Mucosa of rectum (tissue), 2 donors: ENCODE measurements around the gene CRKL.

Experiments used
- H3K27ac ChIP-seq, 2 donors: one replicate each; pipeline ENCODE4 v1.7.0; 2013; ENCODE audit warnings: inconsistent platforms in 2 of 2, low read depth in 2 of 2, low read length in 2 of 2
- H3K27me3 ChIP-seq, 2 donors: one replicate each; pipeline ENCODE4 v1.7.0; 2013; ENCODE audit warnings: low read length in 2 of 2; ENCODE audit not compliant: control insufficient read depth in 2 of 2, insufficient read depth in 2 of 2
- H3K36me3 ChIP-seq, 2 donors: one replicate each; pipeline ENCODE4 v1.7.0; 2013; ENCODE audit warnings: low read length in 2 of 2; ENCODE audit not compliant: control insufficient read depth in 2 of 2, insufficient read depth in 2 of 2
- H3K4me1 ChIP-seq, 2 donors: one replicate each; pipeline ENCODE4 v1.7.0; 2013; ENCODE audit warnings: low read length in 2 of 2, mild to moderate bottlenecking in 1 of 2; ENCODE audit not compliant: control insufficient read depth in 2 of 2, insufficient read depth in 2 of 2
- H3K4me3 ChIP-seq, 2 donors: one replicate each; pipeline ENCODE4 v1.7.0; 2013; ENCODE audit warnings: low read length in 2 of 2
- H3K9ac ChIP-seq, 2 donors: one replicate each; pipeline ENCODE4 v1.7.0; 2013; ENCODE audit warnings: low read length in 2 of 2, low read depth in 1 of 2, mild to moderate bottlenecking in 1 of 2
- H3K9me3 ChIP-seq, 2 donors: one replicate each; pipeline ENCODE4 v1.7.0; 2013; ENCODE audit warnings: low read length in 2 of 2; ENCODE audit not compliant: control insufficient read depth in 2 of 2
- donor health status: healthy.
- donor health status: Normal muscosa, but diverticular disease.

Gene CRKL

GRCh38 chr22:20991252-20992055, 74.2 kb downstream of the CRKL start:
- Histone ChIP-seq H3K4me1 (no peaks in the 10 kb centered on the region), H3K9me3 (no peaks in the 10 kb centered on the region), H3K36me3 (peaks cover 21 to 26% of the 10 kb centered on the region in 2 donors), H3K27me3 (no peaks in the 10 kb centered on the region), H3K9ac (no peak overlapping the region), H3K4me3 (no peak overlapping the region), H3K27ac (no peak overlapping the region)

GRCh38 chr22:20992056-20992442, 74.8 kb downstream of the CRKL start:
- no peaks in the 10 kb centered on the region for H3K27me3 ChIP-seq
- H3K9me3 ChIP-seq: no peaks in the 10 kb centered on the region
- H3K4me3 ChIP-seq: no peak overlapping the region
- H3K36me3 ChIP-seq: peaks cover 21 to 30% of the 10 kb centered on the region in 2 donors
- H3K27ac ChIP-seq: no peak overlapping the region
- no peak overlapping the region for H3K9ac ChIP-seq
- H3K4me1 ChIP-seq: no peaks in the 10 kb centered on the region

GRCh38 chr22:20992456-20993303, 75.5 kb downstream of the CRKL start:
- Histone ChIP-seq H3K9ac (no peak overlapping the region), H3K36me3 (peaks cover 21 to 34% of the 10 kb centered on the region in 2 donors), H3K9me3 (no peaks in the 10 kb centered on the region), H3K4me1 (no peaks in the 10 kb centered on the region), H3K27me3 (no peaks in the 10 kb centered on the region), H3K27ac (no peak overlapping the region), H3K4me3 (no peak overlapping the region)

DNA sequence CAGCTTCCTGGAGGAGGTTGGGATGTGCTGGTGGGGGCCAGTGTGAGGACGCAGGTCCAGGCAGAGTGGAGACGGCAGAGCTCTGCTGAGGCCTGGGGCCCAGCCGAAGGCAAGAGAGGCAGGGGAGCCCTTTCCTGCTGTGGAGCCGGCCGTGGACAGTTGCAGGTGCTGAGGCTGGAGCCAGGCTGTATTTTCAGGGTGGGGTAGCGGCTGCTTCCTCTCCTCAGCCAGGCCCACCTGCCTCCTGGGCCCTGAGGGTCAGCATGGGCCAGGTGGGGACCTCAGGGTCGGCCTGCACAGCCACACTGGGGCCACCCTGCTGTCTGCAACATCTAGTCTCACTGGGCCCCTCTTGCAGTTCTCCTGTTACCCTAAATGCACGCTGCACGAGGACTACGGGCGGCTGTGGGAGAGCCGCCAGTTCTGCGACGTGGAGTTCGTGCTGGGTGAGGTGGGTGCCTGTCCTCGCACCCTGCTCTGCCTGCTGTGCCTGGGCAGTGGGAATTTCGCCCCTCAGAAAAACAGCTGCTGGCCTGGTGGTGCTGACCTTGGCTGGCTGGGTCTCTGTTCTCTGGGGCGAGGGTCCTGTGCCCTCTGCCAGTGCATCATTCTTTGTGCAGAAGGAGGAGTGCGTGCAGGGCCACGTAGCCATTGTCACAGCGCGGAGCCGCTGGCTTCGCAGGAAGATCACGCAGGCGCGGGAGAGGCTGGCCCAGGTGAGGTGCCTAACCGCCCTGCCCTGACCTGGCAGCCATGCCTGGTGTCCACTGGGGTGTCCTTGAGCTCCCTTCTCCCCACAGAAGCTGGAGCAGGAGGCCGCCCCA, 76.3 kb downstream of the CRKL start:
- Histone ChIP-seq H3K27me3 (no peaks in the 10 kb centered on the region), H3K4me3 (no peak overlapping the region), H3K4me1 (no peaks in the 10 kb centered on the region), H3K9me3 (no peaks in the 10 kb centered on the region), H3K27ac (no peak overlapping the region), H3K9ac (no peak overlapping the region), H3K36me3 (peaks cover 18 to 34% of the 10 kb centered on the region in 2 donors)

DNA sequence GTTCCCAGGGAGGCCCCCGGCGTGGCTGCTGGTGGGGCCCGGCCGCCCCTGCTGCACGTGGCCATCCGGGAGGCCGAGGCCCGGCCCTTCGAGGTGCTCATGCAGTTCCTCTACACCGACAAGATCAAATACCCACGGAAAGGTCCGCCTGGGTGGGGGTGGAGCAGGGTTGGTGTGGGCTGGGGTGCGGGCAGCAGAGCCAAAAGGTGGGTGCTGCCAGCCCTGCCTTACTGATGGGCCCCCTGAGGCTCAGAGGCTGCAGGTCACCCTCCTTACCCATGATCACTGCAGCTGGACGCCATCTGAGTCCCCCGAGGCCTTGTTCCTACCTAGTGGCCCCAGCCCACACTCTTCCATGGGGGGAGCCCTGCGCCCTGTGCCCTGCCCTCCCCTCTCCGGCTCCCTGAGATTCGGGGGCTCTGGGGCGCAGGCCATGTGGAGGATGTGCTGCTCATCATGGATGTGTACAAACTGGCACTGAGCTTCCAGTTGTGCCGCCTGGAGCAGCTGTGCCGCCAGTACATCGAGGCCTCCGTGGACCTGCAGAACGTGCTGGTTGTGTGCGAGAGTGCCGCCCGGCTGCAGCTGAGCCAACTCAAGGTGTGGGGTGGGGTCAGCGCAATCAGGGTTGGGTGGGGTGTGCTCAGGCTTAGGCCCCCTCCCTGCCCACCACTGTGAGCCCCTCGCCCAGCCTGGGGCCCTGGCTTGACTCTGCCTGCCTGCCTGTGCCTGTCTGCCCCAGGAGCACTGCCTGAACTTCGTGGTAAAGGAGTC, 77.1 kb downstream of the CRKL start:
- H3K36me3 ChIP-seq: peaks cover 22 to 37% of the 10 kb centered on the region in 2 donors
- H3K4me1 ChIP-seq: no peaks in the 10 kb centered on the region
- H3K9me3 ChIP-seq: no peaks in the 10 kb centered on the region
- H3K4me3 ChIP-seq: no peak overlapping the region
- H3K9ac ChIP-seq: no peak overlapping the region
- no peaks in the 10 kb centered on the region for H3K27me3 ChIP-seq
- no peak overlapping the region for H3K27ac ChIP-seq

- H3K4me1 ChIP-seq: no peaks in the 10 kb centered on the region
- no peak overlapping the region for H3K4me3 ChIP-seq
- H3K27ac ChIP-seq: no peak overlapping the region
- H3K36me3 ChIP-seq: peaks cover 23 to 41% of the 10 kb centered on the region in 2 donors
- no peak overlapping the region for H3K9ac ChIP-seq
- H3K27me3 ChIP-seq: no peaks in the 10 kb centered on the region
- H3K9me3 ChIP-seq: no peaks in the 10 kb centered on the region
Measured at GRCh38 chr22:20994902-20995241, 77.7 kb downstream of the CRKL start.

DNA sequence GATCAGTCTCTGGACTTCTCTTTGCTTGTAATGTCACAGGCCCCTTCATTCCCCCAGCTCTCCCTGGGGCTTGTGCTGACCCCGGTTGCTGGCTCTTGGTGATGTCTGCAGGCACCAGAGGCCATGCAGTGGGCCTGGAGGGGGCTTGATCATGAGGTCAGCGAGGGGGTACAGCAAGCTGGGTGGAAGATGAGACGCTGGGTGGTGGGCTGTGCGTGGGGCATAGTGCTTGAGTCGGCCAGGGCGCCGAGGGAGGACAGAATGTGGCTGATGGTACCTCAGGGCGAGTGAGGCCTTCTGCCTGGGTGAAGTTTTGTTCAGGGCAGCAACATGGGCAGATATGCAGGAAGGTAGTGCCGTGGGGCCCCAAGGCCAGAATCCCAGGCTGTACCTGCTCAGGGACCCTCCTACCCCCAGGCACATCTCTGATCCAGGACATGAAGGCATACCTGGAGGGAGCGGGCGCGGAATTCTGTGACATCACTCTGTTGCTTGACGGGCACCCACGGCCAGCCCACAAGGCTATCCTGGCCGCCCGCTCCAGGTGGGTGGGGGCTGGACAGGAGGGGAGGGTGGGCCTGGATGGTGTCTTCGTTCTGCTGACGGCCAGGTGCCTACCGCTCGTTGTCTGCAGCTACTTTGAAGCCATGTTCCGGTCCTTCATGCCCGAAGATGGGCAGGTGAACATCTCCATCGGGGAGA, 78.3 kb downstream of the CRKL start:
- peaks cover 4% of the 10 kb centered on the region in 2 donors for H3K4me1 ChIP-seq
- no peak overlapping the region for H3K27ac ChIP-seq
- H3K27me3 ChIP-seq: no peaks in the 10 kb centered on the region
- peaks cover 23 to 43% of the 10 kb centered on the region in 2 donors for H3K36me3 ChIP-seq
- no peaks in the 10 kb centered on the region for H3K9me3 ChIP-seq
- no peak overlapping the region for H3K4me3 ChIP-seq
- no peak overlapping the region for H3K9ac ChIP-seq

DNA sequence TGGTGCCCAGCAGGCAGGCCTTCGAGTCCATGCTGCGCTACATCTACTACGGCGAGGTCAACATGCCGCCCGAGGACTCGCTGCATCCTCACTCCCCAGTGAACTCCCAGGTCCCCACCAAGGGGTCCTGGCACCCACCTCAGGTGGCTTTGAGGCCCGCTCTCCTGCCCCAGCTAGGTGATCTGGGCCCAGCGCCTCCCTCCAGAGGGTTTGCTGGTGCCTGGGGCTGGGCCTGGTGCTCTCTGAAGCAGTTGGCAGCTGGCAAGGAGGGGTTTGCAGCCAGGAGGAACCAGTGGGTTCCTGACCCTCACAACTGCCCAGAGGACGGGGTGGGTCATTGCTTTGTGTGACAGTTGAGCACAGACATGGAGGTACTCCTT, 78.8 kb downstream of the CRKL start:
- Histone ChIP-seq H3K9me3 (no peaks in the 10 kb centered on the region), H3K4me3 (no peak overlapping the region), H3K27ac (no peak overlapping the region), H3K9ac (no peak overlapping the region), H3K36me3 (peaks cover 23 to 42% of the 10 kb centered on the region in 2 donors), H3K27me3 (no peaks in the 10 kb centered on the region), H3K4me1 (peaks cover 9 to 10% of the 10 kb centered on the region in 2 donors)
